B cell (primary cell): ENCODE results near the gene PDZRN3. TPM values are rescaled to one million over a fixed set of nuclear protein-coding genes. Genes with fewer than 3 reads are reported as not detected.

Source experiments
- ATAC-seq: fragments of 200-7000 bp; cut with Tn5 transposase; one replicate; pipeline ENCODE4 v1.10.0; 2021; ENCODE audit warnings: low read depth, mild to moderate bottlenecking, moderate number of reproducible peaks, moderate library complexity
- CTCF ChIA-PET: fragments of 350-600 bp; sonication (Branson Sonifier 250); formaldehyde crosslinking; loops from one replicate; lab custom pipeline; 2021; ENCODE audit warnings: antibody characterized with exemption, inconsistent platforms; lab: Charles Lee
- POLR2A ChIA-PET: fragments of 350-600 bp; sonication (Branson Sonifier 250); formaldehyde crosslinking; loops from one replicate; lab custom pipeline; 2021; ENCODE audit warnings: antibody characterized with exemption; lab: Charles Lee
- DNase-seq: peaks from one replicate; pipeline ENCODE4 v3.0.0; 2013
- H2AFZ ChIP-seq: 2 replicates; pipeline ENCODE4 v1.6.1; 2012; ENCODE audit warnings: mild to moderate bottlenecking, low read depth, low read length; ENCODE audit not compliant: insufficient read depth, poor library complexity, severe bottlenecking
- H3K27ac ChIP-seq, 2 donors: 1 replicate in 1 of 2; 2 replicates in 1 of 2; pipeline ENCODE4 v1.5.1; 2012 to 2013; ENCODE audit warnings: low read length in 2 of 2, mild to moderate bottlenecking in 2 of 2, moderate library complexity in 1 of 2
- H3K27me3 ChIP-seq, 4 experiments: fragments of 200-600 bp in 1 of 4; sonication (generic) in 1 of 4; replicated peaks in 1 of 4; 1 replicate in 2 of 4; 2 replicates in 2 of 4; pipeline versions ENCODE4 v1.6.1 to v1.7.0; 2013 to 2016; ENCODE audit warnings: low read length in 3 of 4, mild to moderate bottlenecking in 2 of 4, mixed read lengths in 1 of 4, moderate library complexity in 1 of 4; ENCODE audit not compliant: insufficient read depth in 4 of 4, control insufficient read depth in 3 of 4; ENCODE audit errors: control extremely low read depth in 1 of 4
- H3K36me3 ChIP-seq, 2 experiments: replicated peaks in 1 of 2; 1 replicate in 1 of 2; 2 replicates in 1 of 2; pipeline versions ENCODE4 v1.6.1 to v1.7.1; 2013; ENCODE audit warnings: low read length in 1 of 2; ENCODE audit not compliant: insufficient read depth in 2 of 2, control insufficient read depth in 1 of 2; ENCODE audit errors: control extremely low read depth in 1 of 2, extremely low read depth in 1 of 2
- H3K4me1 ChIP-seq, 2 donors: fragments of 200-600 bp in 1 of 2; sonication (generic) in 1 of 2; 1 replicate in 1 of 2; 2 replicates in 1 of 2; pipeline versions ENCODE4 v1.5.1 to v1.6.1; 2013 to 2017; ENCODE audit warnings: low read length in 2 of 2; ENCODE audit not compliant: control insufficient read depth in 2 of 2, insufficient read depth in 2 of 2
- H3K4me2 ChIP-seq: replicated peaks from 2 replicates; pipeline ENCODE3; 2012; ENCODE audit warnings: mild to moderate bottlenecking, low read depth, low read length; ENCODE audit not compliant: poor library complexity, severe bottlenecking
- H3K4me3 ChIP-seq, 5 experiments: fragments of 200-600 bp in 1 of 5; sonication (generic) in 1 of 5; 1 replicate in 3 of 5; 2 replicates in 2 of 5; pipeline versions ENCODE4 v1.5.1 to v1.7.0; 2011 to 2016; ENCODE audit warnings: low read length in 4 of 5, mild to moderate bottlenecking in 4 of 5, low read depth in 2 of 5, control low read depth in 1 of 5, moderate library complexity in 1 of 5; ENCODE audit not compliant: insufficient read depth in 1 of 5; ENCODE audit errors: control extremely low read depth in 1 of 5, extremely low read depth in 1 of 5
- H3K79me2 ChIP-seq: fragments of 200-600 bp; sonication (generic); one replicate; pipeline ENCODE4 v1.6.0; 2016; ENCODE audit warnings: low read length; ENCODE audit not compliant: control insufficient read depth, insufficient read depth
- H3K9ac ChIP-seq: fragments of 200-600 bp; sonication (generic); 2 replicates; pipeline ENCODE4 v1.6.1; 2017; ENCODE audit warnings: mild to moderate bottlenecking, low read length, moderate library complexity
- H3K9me3 ChIP-seq, 3 donors: one replicate each; pipeline versions ENCODE4 v1.6.1 to v1.7.1; 2013; ENCODE audit warnings: low read length in 2 of 3; ENCODE audit not compliant: control insufficient read depth in 2 of 3, insufficient read depth in 1 of 3; ENCODE audit errors: control extremely low read depth in 1 of 3
- H4K20me1 ChIP-seq: 2 replicates; pipeline ENCODE4 v1.6.0; 2012; ENCODE audit warnings: mild to moderate bottlenecking, low read length; ENCODE audit not compliant: insufficient read depth, control insufficient read depth, poor library complexity, severe bottlenecking
- H3K27ac Mint-ChIP-seq: one replicate; pipeline ENCODE4 v1.8.0; 2021; ENCODE audit warnings: mixed read lengths
- H3K27me3 Mint-ChIP-seq: one replicate; pipeline ENCODE4 v1.8.0; 2021; ENCODE audit warnings: mixed read lengths
- H3K4me1 Mint-ChIP-seq: one replicate; pipeline ENCODE4 v1.8.0; 2021; ENCODE audit warnings: mixed read lengths
- H3K4me3 Mint-ChIP-seq: one replicate; pipeline ENCODE4 v1.8.0; 2021; ENCODE audit warnings: mixed read lengths
- H3K9me3 Mint-ChIP-seq: one replicate; pipeline ENCODE4 v1.8.0; 2022; ENCODE audit warnings: mixed read lengths; ENCODE audit not compliant: insufficient read depth
- EZH2 ChIP-seq: IDR thresholded peaks from 2 replicates; pipeline ENCODE4 v1.6.1; 2012; ENCODE audit warnings: borderline replicate concordance, low read depth, mild to moderate bottlenecking, moderate library complexity, low read length; ENCODE audit not compliant: insufficient read depth, poor library complexity, severe bottlenecking
- WGBS: methylation state at CpG from one replicate; pipeline ENCODE4 v1.1.5; 2013; ENCODE audit warnings: missing lambda C conversion rate; ENCODE audit not compliant: insufficient coverage; 5-methylcytosine and 5-hydroxymethylcytosine counted together
- intact Hi-C: fragments of 100-400 bp; cut with micrococcal nuclease; formaldehyde crosslinking; loops from one replicate; pipeline ENCODE4 v1.10.0; 2022
- polyA plus RNA-seq: library from polyadenylated mRNA; depleted of rRNA; stranded (reverse); fragments of >200 nt; gene quantifications from 2 replicates; pipeline ENCODE4 v1.2.3, GENCODE V29; 2012
- total RNA-seq, 2 donors: library from RNA; stranded (reverse); fragments of 120-200 nt in 1 of 2; gene quantifications; 1 replicate in 1 of 2; 2 replicates in 1 of 2; pipeline versions ENCODE4 v1.2.3 to v1.2.4, GENCODE V29; 2013 to 2022
- TF ChIP-seq, protein P1 (sequence below): fragments of 200-600 bp; IDR thresholded peaks from one replicate; pipeline ENCODE4 v1.8.0; 2022; ENCODE audit warnings: antibody characterized with exemption, mild to moderate bottlenecking

PDZRN3 gene
- total and polyA plus RNA-seq, 2 donors (not counting 1 experiment from before 2014, with no cell fraction given) = not detected

DNA sequence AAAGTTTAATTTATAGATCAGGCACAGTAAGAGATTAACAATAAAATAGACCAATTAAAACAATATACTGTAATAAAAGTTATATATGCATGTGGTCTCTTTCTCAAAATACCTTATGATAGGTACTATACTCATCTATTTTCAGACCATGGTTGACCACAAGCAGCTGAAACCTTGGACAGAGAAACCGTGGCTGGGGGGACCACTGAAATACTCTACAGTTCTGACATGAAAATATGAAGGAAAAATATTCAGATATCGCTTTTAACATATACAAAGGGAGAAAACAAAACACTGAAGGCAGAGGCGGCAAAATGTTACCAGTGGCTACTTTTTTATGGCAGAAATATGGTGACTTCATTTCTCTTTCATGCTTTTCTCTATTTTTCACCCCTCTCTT is 114.0 kb downstream of the PDZRN3 start:
- H2AFZ ChIP-seq = no peak overlapping the region
- no peak overlapping the region for H3K4me2 ChIP-seq
- H3K9ac ChIP-seq = no peak overlapping the region
- TF ChIP-seq, protein P1, sequence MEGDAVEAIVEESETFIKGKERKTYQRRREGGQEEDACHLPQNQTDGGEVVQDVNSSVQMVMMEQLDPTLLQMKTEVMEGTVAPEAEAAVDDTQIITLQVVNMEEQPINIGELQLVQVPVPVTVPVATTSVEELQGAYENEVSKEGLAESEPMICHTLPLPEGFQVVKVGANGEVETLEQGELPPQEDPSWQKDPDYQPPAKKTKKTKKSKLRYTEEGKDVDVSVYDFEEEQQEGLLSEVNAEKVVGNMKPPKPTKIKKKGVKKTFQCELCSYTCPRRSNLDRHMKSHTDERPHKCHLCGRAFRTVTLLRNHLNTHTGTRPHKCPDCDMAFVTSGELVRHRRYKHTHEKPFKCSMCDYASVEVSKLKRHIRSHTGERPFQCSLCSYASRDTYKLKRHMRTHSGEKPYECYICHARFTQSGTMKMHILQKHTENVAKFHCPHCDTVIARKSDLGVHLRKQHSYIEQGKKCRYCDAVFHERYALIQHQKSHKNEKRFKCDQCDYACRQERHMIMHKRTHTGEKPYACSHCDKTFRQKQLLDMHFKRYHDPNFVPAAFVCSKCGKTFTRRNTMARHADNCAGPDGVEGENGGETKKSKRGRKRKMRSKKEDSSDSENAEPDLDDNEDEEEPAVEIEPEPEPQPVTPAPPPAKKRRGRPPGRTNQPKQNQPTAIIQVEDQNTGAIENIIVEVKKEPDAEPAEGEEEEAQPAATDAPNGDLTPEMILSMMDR = no peak
- TF ChIP-seq EZH2 = no peak
- H3K27ac Mint-ChIP-seq = no peak overlapping the region
- ATAC-seq = no peak
- H4K20me1 ChIP-seq = no peaks in the 10 kb centered on the region
- no peak overlapping the region for H3K4me3 ChIP-seq
- peaks cover 6% of the 10 kb centered on the region for H3K27me3 Mint-ChIP-seq
- H3K36me3 ChIP-seq = no peaks in the 10 kb centered on the region
- no peaks in the 10 kb centered on the region for H3K79me2 ChIP-seq
- H3K27ac ChIP-seq = no peak overlapping the region
- H3K4me1 ChIP-seq = no peaks in the 10 kb centered on the region
- no CpG with 5 or more reads among the region's 3 CpGs for WGBS
- no peaks in the 10 kb centered on the region for H3K27me3 ChIP-seq
- no peaks in the 10 kb centered on the region for H3K4me1 Mint-ChIP-seq
- intact Hi-C loops = no loop called here
- no peak overlapping the region for H3K4me3 Mint-ChIP-seq
- DNase-seq = no peak
- ChIA-PET CTCF (interaction anchor here (1.4 kb wide), 1 partner anchor 38 kb away, joined by 3 read pairs; no protein-coding TSS in a partner anchor), POLR2A (no interaction called here)
- H3K9me3 Mint-ChIP-seq = no peaks in the 10 kb centered on the region
- no peaks in the 10 kb centered on the region for H3K9me3 ChIP-seq

- ATAC-seq = no peak
- no peak overlapping the region for H3K4me3 Mint-ChIP-seq
- no peaks in the 10 kb centered on the region for H3K27me3 ChIP-seq
- H3K4me2 ChIP-seq = no peak overlapping the region
- intact Hi-C loops = no loop called here
- H2AFZ ChIP-seq = no peak overlapping the region
- H3K27ac ChIP-seq = no peak overlapping the region
- H4K20me1 ChIP-seq = no peaks in the 10 kb centered on the region
- H3K79me2 ChIP-seq = no peaks in the 10 kb centered on the region
- no peak overlapping the region for H3K27ac Mint-ChIP-seq
- no peaks in the 10 kb centered on the region for H3K9me3 ChIP-seq
- H3K4me3 ChIP-seq = no peak overlapping the region
- H3K27me3 Mint-ChIP-seq = peaks cover 8% of the 10 kb centered on the region
- H3K9ac ChIP-seq = no peak overlapping the region
- TF ChIP-seq, protein P1 = no peak
- no peak for TF ChIP-seq EZH2
- CTCF ChIA-PET = interaction anchor here (1.4 kb wide), 1 partner anchor 38 kb away, joined by 3 read pairs; no protein-coding TSS in a partner anchor
- no peaks in the 10 kb centered on the region for H3K4me1 Mint-ChIP-seq
- DNase-seq = no peak
- H3K4me1 ChIP-seq = no peaks in the 10 kb centered on the region
- POLR2A ChIA-PET = no interaction called here
- 83% methylated on average over 1 of the region's 4 CpGs for WGBS
- H3K9me3 Mint-ChIP-seq = no peaks in the 10 kb centered on the region
- H3K36me3 ChIP-seq = no peaks in the 10 kb centered on the region
Observed at GRCh38 chr3:73510334-73510733, 114.4 kb downstream of the PDZRN3 start.
